ENCODE measurements around the gene NTS. TPM values are rescaled to one million over a fixed set of nuclear protein-coding genes. Genes with fewer than 3 reads are reported as not detected.

The NTS gene, protein sequence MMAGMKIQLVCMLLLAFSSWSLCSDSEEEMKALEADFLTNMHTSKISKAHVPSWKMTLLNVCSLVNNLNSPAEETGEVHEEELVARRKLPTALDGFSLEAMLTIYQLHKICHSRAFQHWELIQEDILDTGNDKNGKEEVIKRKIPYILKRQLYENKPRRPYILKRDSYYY
- total RNA-seq = not detected
- total RNA-seq (2013) = 0.09 TPM
- 0 to 0.06 (median 0) reads per million in 29 experiments for total RNA-seq

DNA sequence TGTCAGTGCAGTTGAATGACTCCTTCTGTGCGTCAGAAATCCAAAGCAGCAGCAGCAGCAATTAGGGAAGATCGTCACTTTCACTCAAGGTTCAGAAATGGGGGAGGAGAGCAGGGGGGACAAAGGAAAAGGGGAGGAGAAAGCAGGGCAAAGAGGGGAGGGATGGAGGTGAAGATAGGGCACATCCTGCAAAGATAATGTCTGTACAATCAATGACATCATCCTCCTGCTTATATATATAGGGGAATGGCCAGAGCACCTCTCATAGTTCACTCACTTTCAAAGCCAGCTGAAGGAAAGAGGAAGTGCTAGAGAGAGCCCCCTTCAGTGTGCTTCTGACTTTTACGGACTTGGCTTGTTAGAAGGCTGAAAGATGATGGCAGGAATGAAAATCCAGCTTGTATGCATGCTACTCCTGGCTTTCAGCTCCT is at the start of gene NTS:
TSS of gene NTS (plus strand) at position 265 of the 431 bp plus-strand sequence. CDS start at position 374, 109 bp downstream.
- Mint-ChIP-seq H3K36me3 (no peaks in the 10 kb centered on the region), H3K4me1 (no peaks in the 10 kb centered on the region)

DNA sequence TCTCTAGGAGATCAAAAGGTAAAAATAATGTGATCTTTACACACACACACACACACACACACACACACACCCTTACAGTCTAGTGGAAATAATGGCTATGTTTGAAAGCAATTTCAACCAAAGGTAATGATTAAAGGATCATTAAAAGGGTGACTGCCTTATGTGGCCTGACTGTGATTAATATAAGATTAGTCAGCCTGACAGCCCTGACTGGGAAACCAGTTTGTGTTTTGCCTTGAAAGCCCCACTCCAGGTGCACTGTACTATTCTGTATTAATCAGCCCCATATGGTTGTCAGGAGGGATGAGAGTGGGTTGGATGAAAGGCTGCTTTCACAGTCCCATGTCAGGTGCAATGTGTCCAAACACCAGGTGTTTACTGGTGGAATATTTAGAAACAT is 48.3 kb upstream of the NTS start:
- no peak for DNase-seq
- ChIA-PET POLR2A (no interaction called here), CTCF (no interaction called here)
- Mint-ChIP-seq H3K9me3 (peaks cover 5 to 26% (median 9%) of the 10 kb centered on the region in 3 donors), H3K27me3 (no peaks in the 10 kb centered on the region), H3K36me3 (no peaks in the 10 kb centered on the region), H3K4me3 (no peak overlapping the region), H3K27ac (no peak overlapping the region), H3K4me1 (no peaks in the 10 kb centered on the region)
- Histone ChIP-seq H3K36me3 (ENCODE audit: control insufficient read depth in 2 of 2, extremely low read depth in 1 of 2, insufficient read depth in 1 of 2, low read length in 1 of 2) (no peaks in the 10 kb centered on the region), H3K4me3 (ENCODE audit: control insufficient read depth in 1 of 2, extremely low read depth in 1 of 2, low read length in 1 of 2) (no peak overlapping the region), H3K9me3 (no peaks in the 10 kb centered on the region), H3K27me3 (replicated peaks in 1 of 2; ENCODE audit: control insufficient read depth in 2 of 2, extremely low read depth in 1 of 2, insufficient read depth in 2 of 2, low read length in 1 of 2) (no peaks in the 10 kb centered on the region), H3K4me1 (ENCODE audit: control insufficient read depth in 1 of 2, extremely low read depth in 1 of 2, insufficient read depth in 2 of 2, low read length in 2 of 2) (no peaks in the 10 kb centered on the region), H3K27ac (ENCODE audit: low read length) (no peak overlapping the region)
- no peak for ATAC-seq (replicated peaks in 1 of 4)

More for the DNA sequence above, at the start of gene NTS:
- no peaks in the 10 kb centered on the region for H3K9me3 ChIP-seq
- H3K36me3 ChIP-seq (ENCODE audit: control insufficient read depth in 2 of 2, extremely low read depth in 1 of 2, insufficient read depth in 1 of 2, low read length in 1 of 2) = no peaks in the 10 kb centered on the region
- H3K4me3 ChIP-seq (ENCODE audit: control insufficient read depth in 1 of 2, extremely low read depth in 1 of 2, low read length in 1 of 2) = no peak within 1 kb of the TSS
- no peaks in the 10 kb centered on the region for H3K27me3 ChIP-seq (replicated peaks in 1 of 2; ENCODE audit: control insufficient read depth in 2 of 2, extremely low read depth in 1 of 2, insufficient read depth in 2 of 2, low read length in 1 of 2)
- ATAC-seq (replicated peaks in 1 of 4) (no peak), DNase-seq (no peak)
- Mint-ChIP-seq H3K4me3 (no peak within 1 kb of the TSS), H3K27me3 (no peaks in the 10 kb centered on the region), H3K9me3 (no peaks in the 10 kb centered on the region), H3K27ac (no peak within 1 kb of the TSS)
- POLR2A ChIA-PET = no interaction called here
- WGBS (ENCODE audit: insufficient coverage) = 68% methylated on average over 2 of the region's 3 CpGs
- H3K27ac ChIP-seq (ENCODE audit: low read length) = no peak within 1 kb of the TSS
- H3K4me1 ChIP-seq (ENCODE audit: control insufficient read depth in 1 of 2, extremely low read depth in 1 of 2, insufficient read depth in 2 of 2, low read length in 2 of 2) = no peaks in the 10 kb centered on the region
- CTCF ChIA-PET = no interaction called here

DNA sequence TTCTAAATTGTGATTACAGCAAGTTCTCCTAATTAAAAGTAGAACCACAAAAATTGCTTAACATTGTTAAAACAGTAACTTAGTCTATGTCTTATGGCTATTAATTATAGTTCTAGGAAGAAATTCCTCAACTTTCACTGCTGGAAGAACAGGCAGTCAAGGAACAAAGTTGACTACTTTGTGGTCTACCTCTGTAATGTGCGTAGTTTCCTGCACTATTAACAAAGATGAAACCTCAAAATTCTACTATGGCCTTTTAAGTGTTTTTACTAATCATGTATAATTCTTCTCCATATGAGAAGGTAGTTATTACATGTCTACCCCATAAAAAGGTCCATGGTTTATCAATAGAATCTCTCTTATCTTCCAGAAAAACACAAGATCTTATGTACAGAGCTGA is 45.5 kb upstream of the NTS start:
- H3K36me3 ChIP-seq (ENCODE audit: control insufficient read depth in 2 of 2, extremely low read depth in 1 of 2, insufficient read depth in 1 of 2, low read length in 1 of 2) = no peaks in the 10 kb centered on the region
- H3K27ac ChIP-seq (ENCODE audit: low read length) = no peak overlapping the region
- DNase-seq (no peak), ATAC-seq (replicated peaks in 1 of 4) (no peak)
- H3K4me3 ChIP-seq (ENCODE audit: control insufficient read depth in 1 of 2, extremely low read depth in 1 of 2, low read length in 1 of 2) = no peak overlapping the region
- no CpG with 5 or more reads among the region's 1 CpG for WGBS (ENCODE audit: insufficient coverage)
- H3K9me3 ChIP-seq = no peaks in the 10 kb centered on the region
- Mint-ChIP-seq H3K9me3 (peaks cover 0 to 21% (median 4%) of the 10 kb centered on the region in 3 donors), H3K36me3 (no peaks in the 10 kb centered on the region), H3K27me3 (no peaks in the 10 kb centered on the region), H3K4me1 (no peaks in the 10 kb centered on the region), H3K4me3 (no peak overlapping the region), H3K27ac (no peak overlapping the region)
- H3K4me1 ChIP-seq (ENCODE audit: control insufficient read depth in 1 of 2, extremely low read depth in 1 of 2, insufficient read depth in 2 of 2, low read length in 2 of 2) = no peaks in the 10 kb centered on the region
- H3K27me3 ChIP-seq (replicated peaks in 1 of 2; ENCODE audit: control insufficient read depth in 2 of 2, extremely low read depth in 1 of 2, insufficient read depth in 2 of 2, low read length in 1 of 2) = no peaks in the 10 kb centered on the region
- POLR2A ChIA-PET = no interaction called here
- CTCF ChIA-PET = no interaction called here

DNA sequence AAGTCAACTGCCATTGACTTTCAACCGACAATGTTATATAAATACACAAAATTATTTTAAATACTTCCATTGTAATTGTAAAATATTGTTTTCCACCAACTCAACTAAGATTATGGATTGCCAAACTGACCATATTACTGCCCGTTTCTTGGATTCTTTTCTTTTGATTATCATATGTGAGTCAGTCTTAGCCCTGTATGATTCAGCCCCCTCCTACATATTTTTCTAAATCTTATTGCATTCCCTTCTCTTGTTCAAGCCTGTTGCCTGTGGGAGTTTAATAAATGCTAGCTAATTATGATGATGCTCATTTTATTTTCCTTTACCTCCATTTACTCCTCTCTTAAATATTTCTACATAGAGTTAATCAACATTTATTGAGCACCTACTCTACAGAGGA is 44.7 kb upstream of the NTS start:
- H3K27ac ChIP-seq (ENCODE audit: low read length) = no peak overlapping the region
- POLR2A ChIA-PET = no interaction called here
- CTCF ChIA-PET = no interaction called here
- H3K4me1 Mint-ChIP-seq = no peaks in the 10 kb centered on the region
- DNase-seq = no peak
- WGBS (ENCODE audit: insufficient coverage) = no CpG with 5 or more reads among the region's 2 CpGs
- H3K36me3 Mint-ChIP-seq = no peaks in the 10 kb centered on the region
- H3K36me3 ChIP-seq (ENCODE audit: control insufficient read depth in 2 of 2, extremely low read depth in 1 of 2, insufficient read depth in 1 of 2, low read length in 1 of 2) = no peaks in the 10 kb centered on the region
- H3K4me3 ChIP-seq (ENCODE audit: control insufficient read depth in 1 of 2, extremely low read depth in 1 of 2, low read length in 1 of 2) = no peak overlapping the region
- peaks cover 0 to 17% (median 4%) of the 10 kb centered on the region in 3 donors for H3K9me3 Mint-ChIP-seq
- no peaks in the 10 kb centered on the region for H3K27me3 Mint-ChIP-seq
- no peaks in the 10 kb centered on the region for H3K27me3 ChIP-seq (replicated peaks in 1 of 2; ENCODE audit: control insufficient read depth in 2 of 2, extremely low read depth in 1 of 2, insufficient read depth in 2 of 2, low read length in 1 of 2)
- no peaks in the 10 kb centered on the region for H3K4me1 ChIP-seq (ENCODE audit: control insufficient read depth in 1 of 2, extremely low read depth in 1 of 2, insufficient read depth in 2 of 2, low read length in 2 of 2)
- ATAC-seq (replicated peaks in 1 of 4) = no peak
- no peak overlapping the region for H3K27ac Mint-ChIP-seq
- H3K4me3 Mint-ChIP-seq = no peak overlapping the region
- no peaks in the 10 kb centered on the region for H3K9me3 ChIP-seq

DNA sequence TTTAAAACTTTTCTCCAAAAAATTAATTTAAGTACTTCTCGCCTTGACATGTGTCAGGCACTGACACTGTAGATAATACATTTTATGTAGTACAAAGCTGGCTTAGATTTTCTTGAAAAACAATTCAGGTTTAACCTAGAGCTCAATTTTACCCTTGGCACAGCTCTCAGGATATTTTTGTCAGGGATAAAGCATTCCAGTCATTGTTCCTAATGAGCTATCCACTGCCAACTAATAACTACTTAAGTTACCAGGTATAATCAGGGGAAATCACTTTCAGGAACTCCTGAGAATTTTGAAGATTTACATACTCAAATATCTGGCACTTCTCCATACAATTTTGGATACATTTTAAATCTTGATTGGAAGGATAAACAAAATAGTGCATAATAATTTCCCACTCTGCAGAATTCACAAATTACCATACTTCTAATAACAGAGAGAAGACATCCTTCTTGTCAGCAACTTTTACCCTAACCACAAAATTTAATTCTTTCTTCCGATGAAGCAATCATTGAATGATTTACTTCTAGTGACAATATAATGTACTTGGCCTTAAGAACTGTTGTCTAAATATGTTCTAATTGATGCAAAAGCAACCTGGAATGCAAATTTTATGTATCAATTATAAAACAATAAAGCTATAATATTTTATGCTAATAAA is 42.6 kb upstream of the NTS start:
- H3K36me3 Mint-ChIP-seq = no peaks in the 10 kb centered on the region
- H3K27me3 ChIP-seq (replicated peaks in 1 of 2; ENCODE audit: control insufficient read depth in 2 of 2, extremely low read depth in 1 of 2, insufficient read depth in 2 of 2, low read length in 1 of 2) = no peaks in the 10 kb centered on the region
- H3K27me3 Mint-ChIP-seq = no peaks in the 10 kb centered on the region
- no peaks in the 10 kb centered on the region for H3K4me1 Mint-ChIP-seq
- ATAC-seq (replicated peaks in 1 of 4) (no peak), DNase-seq (no peak)
- ChIA-PET POLR2A (interaction anchor here in 1 of 2 donors (0.6 kb wide), 1 partner anchor 40 kb away, joined by 7 read pairs; no protein-coding TSS in a partner anchor), CTCF (no interaction called here)
- H3K4me3 ChIP-seq (ENCODE audit: control insufficient read depth in 1 of 2, extremely low read depth in 1 of 2, low read length in 1 of 2) = no peak overlapping the region
- WGBS (ENCODE audit: insufficient coverage) = no CpG with 5 or more reads among the region's 2 CpGs
- no peaks in the 10 kb centered on the region for H3K36me3 ChIP-seq (ENCODE audit: control insufficient read depth in 2 of 2, extremely low read depth in 1 of 2, insufficient read depth in 1 of 2, low read length in 1 of 2)
- H3K9me3 ChIP-seq = no peaks in the 10 kb centered on the region
- peaks cover 0 to 10% (median 4%) of the 10 kb centered on the region in 3 donors for H3K9me3 Mint-ChIP-seq
- no peak overlapping the region for H3K27ac Mint-ChIP-seq
- no peaks in the 10 kb centered on the region for H3K4me1 ChIP-seq (ENCODE audit: control insufficient read depth in 1 of 2, extremely low read depth in 1 of 2, insufficient read depth in 2 of 2, low read length in 2 of 2)
- no peak overlapping the region for H3K4me3 Mint-ChIP-seq
- H3K27ac ChIP-seq (ENCODE audit: low read length) = no peak overlapping the region

DNA sequence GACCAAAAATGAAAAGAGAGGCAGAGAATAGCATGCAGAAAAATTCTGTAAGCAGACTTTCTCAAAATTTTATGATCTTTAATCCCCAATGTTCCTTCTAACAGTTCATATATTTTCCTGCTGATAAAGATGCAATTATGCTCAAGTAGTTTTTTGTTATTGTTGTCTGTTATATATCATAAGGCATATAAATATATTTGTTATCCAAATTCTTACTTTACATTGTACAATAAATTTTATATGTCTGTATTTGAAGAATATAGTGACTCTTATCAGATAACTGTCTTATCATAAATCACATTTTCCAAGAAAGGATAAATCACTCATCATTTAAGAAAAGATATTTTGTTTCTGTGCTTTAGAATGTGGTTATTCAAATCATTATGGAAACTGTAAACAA is 40.5 kb upstream of the NTS start:
- Mint-ChIP-seq H3K4me1 (no peaks in the 10 kb centered on the region), H3K27me3 (peaks cover 0 to 3% of the 10 kb centered on the region in 2 donors), H3K27ac (no peak overlapping the region), H3K9me3 (no peaks in the 10 kb centered on the region), H3K4me3 (no peak overlapping the region), H3K36me3 (no peaks in the 10 kb centered on the region)
- DNase-seq (no peak), ATAC-seq (replicated peaks in 1 of 4) (no peak)
- H3K4me3 ChIP-seq (ENCODE audit: control insufficient read depth in 1 of 2, extremely low read depth in 1 of 2, low read length in 1 of 2) = no peak overlapping the region
- H3K27me3 ChIP-seq (replicated peaks in 1 of 2; ENCODE audit: control insufficient read depth in 2 of 2, extremely low read depth in 1 of 2, insufficient read depth in 2 of 2, low read length in 1 of 2) = no peaks in the 10 kb centered on the region
- no peaks in the 10 kb centered on the region for H3K4me1 ChIP-seq (ENCODE audit: control insufficient read depth in 1 of 2, extremely low read depth in 1 of 2, insufficient read depth in 2 of 2, low read length in 2 of 2)
- ChIA-PET CTCF (no interaction called here), POLR2A (no interaction called here)
- H3K9me3 ChIP-seq = no peaks in the 10 kb centered on the region
- no peaks in the 10 kb centered on the region for H3K36me3 ChIP-seq (ENCODE audit: control insufficient read depth in 2 of 2, extremely low read depth in 1 of 2, insufficient read depth in 1 of 2, low read length in 1 of 2)
- H3K27ac ChIP-seq (ENCODE audit: low read length) = no peak overlapping the region

Measured in T-cell (primary cell).